Measurements from ENCODE around the gene CERK.
"Not testable (repeated sequence)": the region's sequence is repeated elsewhere in the genome, so short reads cannot be mapped to it uniquely, and the experiment has no call there.

The CERK gene

DNA sequence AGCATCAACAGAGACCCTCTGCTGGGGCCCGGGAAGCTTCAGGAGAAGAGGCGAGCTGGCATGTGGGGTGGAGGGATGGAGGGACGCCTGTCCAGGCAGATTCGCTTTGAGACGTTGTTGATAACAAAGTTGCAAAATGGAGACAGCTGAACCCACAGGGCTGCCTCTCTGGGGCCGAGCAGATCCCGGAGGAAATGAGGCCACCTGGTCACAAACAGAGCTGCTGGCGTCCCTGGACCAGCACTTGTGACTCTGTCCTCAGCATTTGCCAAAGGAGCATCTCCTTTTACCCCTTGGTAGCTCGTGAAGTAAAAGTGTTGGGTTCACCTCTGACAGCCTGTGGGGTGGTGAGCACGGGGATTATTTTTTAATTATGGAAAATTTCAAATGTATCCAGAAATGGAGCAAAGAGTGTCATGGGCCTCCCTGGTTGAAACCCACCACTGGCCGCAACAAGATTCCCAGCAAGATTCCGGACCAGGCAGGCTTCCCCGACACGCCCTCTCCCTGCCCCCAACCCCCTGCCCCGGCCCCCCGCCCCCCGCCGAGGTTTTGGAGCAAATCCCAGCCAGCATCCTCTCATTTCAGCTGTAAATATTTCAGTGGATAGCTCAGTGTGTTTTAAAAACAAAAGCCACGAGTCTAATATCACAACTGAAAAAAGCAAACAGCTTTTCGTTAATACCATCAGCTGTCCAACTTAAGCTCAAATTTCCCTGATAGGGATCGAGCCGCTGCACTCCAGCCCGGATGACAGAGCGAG, 97.6 kb downstream of the CERK start:
- no peak for DNase-seq

DNA sequence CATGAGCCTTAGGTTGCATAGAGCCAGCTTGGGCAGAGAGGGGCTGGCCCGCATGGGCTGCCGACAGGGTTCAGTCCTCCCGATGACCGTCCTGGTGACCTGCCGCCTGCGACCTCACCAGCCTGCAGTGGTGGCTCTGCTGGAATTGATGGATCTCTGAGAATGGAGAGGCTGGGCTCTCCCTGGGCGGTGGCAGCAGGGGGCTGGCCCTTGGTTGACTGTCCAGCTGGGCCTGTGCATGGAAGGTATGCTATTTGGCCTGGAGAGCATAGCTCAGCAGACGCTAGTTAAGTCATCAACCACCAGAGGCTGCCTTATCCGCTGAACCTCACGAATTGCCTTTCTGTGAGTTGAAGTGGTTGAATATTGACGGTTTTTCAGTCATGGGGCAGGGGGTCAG, 98.2 kb downstream of the CERK start:
- no peak for DNase-seq

DNA sequence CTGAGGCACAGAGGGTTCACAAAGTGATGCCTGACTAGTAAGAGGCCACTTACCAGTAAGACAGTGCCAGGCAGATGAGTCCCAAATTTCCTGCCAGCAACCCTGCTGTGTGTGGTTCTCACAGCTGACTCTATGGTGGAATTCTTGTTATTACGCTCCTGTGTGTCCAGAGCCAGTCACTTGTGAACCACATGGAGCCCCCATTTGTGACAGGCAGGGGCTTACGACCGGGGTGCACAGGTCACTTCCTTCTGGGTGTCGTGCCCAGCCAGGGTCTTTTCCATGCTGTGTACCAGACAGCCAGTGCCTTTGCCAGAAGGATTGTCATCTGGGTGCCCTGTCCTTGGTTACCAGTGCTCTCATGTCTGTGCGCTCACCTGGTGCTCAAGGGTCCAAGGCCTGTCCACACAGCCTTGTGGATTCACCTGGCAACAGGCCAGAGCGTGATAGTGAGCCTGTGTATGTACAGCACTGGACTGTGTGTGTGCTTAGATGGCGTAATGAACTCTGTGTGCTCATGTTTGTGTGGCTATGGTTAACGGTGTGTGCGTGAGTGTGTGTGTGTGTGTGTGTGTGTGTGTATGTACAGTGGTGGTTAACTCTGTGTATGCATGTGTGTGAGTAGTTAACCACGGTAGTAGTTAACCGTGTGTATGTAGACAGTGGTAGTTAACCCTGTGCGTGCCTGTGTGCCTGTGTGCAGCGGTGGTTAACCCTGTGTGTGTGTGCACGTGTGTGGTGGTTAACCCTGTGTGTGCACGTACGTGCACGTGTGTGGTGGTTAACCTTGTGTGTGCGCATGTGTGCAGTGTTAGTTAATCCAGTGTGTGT, 99.2 kb downstream of the CERK start:
- DNase-seq: no peak

DNA sequence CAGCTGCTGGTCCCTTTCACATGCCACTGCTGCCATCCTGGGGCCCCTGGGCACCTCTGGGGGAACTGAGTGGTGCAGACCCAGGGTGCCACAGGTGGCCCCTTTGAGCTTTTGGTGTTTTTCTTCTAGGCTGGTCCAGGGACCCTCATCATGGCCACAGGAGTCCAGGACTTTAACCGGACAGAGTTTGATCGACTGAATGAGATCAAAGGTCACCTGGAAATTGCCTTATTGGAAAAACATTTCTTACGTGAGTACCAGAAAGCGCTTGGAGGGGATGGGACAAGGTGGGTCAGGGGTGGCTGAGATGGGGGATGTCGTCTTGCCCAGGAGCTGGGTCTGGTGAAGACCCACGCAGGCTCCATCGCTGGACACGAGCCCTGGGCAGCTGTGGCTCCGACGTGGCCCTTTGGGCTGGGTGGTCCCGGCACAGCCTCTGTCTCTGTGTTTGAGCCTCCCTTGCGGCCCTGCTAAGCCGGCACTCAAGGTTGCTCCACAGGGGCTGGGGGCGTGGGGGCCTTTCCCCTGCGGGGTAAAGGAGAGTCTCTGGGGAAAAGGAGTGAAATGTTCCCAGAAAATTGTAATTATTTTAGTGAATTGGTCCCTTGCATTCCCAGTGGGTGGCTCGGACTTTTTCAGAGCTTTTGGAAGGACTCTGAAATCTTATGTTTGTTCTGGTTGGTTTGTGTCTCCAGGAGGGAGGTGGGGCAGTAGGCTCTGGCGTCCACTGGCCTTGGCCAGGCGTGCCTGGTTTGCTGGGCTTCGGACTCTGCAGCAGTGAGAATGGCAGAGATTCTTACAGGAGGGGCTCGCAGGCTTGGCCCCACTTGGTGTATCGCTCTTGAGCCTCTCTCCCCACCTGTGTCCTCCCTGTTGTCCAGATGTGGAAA, 100.1 kb downstream of the CERK start:
- DNase-seq: no peak

DNA sequence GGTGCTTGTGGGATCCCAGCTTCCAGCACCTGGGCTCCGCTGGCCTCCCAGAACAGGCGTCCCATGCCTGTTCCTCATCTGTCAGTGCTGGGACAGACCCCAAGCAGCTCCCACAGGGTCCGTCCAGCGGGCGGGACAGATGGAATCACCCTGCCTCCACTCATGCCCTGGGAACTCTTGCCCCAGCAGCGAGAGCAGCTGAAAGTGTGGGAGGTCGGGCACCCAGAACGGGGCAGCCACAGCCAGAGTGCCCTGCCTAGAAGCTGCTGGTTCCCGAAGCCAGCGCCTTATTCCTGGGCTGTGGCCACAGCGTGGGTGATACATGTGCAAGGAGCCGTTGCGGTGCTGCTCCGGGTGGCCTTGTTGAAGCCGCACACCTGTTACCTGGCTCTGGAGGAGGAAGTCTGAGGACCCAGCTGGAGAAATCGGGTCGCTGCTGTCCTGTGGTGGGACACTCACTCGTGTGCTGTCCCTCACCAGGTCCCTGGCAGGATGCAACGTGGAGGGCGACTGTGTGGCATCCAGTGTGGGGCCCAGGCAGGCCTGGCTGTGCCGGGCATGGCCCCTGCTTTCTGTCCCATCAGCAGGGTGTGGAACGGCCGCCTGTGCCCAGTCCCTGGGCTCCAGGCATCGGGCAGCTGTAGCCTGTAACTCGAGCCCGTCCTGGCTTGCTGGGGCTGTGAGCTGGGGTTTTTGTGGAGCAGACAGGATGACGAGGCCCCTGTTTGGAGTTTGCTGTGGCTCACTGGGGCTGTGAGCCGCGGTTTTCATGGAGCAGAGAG, 101.6 kb downstream of the CERK start:
- DNase-seq: no peak

DNA sequence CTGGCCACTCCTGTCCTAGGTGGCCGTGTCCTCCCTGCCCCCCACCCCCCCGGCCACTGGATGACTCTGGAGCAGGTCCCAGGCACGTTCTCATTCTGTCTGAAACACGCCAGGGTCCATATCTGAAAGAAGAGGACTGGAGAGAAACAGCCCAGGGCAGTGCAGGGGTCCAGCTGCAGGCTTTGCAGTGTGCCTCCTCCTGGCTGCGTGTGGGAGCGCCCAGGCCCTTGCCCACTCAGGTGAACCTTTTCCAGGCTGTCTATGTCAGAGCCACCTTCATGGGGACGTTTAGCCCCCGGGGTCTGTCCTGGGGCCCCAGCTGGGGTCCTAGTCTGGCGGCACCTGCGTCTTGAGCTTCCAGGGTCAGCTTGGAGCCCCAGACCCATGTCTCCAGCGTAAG, 102.3 kb downstream of the CERK start:
- DNase-seq: no peak

DNA sequence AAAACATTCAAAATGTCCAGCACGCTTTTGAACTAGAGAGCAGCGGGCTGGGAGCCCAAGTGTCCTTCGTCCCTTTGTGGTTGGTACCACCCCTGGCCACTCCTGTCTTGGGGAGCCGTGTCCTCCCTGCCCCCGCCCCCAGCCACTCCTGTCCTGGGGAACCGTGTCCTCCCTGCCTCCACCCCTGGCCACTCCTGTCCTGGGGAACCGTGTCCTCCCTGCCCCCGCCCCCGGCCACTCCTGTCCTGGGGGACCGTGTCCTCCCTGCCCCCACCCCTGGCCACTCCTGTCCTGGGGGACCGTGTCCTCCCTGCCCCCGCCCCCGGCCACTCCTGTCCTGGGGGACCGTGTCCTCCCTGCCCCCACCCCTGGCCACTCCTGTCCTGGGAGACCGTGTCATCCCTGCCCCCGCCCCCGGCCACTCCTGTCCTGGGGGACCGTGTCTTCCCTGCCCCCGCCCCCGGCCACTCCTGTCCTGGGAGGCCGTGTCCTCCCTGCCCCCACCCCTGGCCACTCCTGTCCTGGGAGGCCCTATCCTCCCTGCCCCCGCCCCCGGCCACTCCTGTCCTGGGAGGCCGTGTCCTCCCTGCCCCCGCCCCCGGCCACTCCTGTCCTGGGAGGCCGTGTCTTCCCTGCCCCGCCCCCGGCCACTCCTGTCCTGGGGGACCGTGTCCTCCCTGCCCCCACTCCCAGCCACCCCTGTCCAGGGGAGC, 102.9 kb downstream of the CERK start:
- DNase-seq: not testable (repeated sequence)
